GM04504 (cell line): Measurements from ENCODE around the gene DDX41.
"Not testable (repeated sequence)": the region's sequence is repeated elsewhere in the genome, so short reads cannot be mapped to it uniquely, and the experiment has no call there.

Experiments used
- DNase-seq: peaks from one replicate; pipeline ENCODE4 v3.0.0-alpha.2; 2012; ENCODE audit warnings: low read depth

Gene DDX41

DNA sequence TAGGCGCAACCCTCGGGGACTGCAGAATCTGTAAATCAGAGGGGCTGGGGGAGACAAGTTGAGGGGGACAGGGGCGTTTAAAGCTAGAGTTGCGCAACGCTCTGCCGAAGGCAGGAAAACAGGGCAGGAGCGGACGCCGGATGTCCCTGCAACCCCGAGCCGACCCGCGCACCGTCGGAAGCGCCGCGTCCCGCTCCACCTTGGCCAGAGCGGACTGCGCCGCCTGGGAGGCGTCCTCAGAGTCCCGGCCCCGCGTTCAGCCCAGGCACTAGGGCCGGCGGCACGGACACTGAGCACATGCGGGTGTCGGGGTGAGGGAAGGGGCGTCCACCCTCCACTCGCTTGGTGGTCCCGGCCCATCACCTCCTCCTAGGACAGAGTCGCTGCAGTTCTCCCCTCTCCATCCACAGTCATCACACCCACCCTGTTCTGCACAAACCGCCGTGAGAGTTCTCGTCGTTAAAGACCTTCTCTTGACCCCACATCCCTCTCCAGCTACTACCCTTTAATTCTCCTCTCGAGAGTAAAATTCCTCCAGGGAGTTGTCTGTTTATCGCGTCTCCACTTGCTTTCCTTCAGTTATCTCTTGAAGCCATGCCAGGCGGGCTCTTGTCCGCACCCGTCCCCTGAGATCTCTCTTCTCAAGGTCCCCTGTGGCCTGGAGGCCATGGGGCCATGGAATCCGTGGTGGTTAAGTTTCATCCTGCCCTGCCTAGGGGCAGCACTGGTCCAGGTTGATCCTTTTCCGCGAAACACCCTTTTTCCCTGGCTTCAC, 18.6 kb downstream of the DDX41 start:
- DNase-seq: no peak

DNA sequence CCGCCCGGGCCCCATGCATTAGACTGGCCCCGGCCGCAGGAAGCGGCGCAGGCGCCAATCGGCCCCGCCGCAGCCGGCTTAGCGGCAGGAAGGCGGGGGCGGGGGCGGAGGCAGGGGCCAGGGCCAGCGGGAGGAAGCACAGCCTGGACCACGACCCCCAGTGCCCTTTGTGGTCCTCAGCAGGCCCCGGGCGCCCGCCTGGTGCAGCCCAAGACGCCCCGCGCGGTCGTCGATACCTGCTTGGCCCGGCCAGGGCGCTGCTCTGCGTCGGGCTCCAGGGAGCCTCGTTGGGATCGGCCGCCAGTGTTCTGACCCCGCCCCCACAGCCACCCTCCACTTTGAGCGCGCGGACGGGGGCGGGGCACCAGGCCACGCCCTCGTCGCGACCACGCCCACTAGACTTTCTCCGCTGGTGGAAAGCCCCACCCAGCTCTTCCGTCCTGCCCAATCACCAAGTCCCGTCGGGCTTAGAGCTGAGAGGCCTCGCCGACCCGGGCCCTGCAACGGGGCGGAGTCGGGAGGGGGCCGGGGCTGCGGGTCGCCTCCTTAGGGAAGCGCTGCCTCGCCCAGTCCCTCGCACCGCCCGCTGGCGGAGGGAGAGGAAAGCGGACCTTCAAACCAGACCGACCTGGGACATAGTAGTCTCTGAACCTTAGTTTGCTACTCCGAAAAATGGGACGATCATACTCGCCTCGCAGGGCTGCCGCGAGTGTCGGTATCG, 19.3 kb downstream of the DDX41 start, which contains the start of gene PDLIM7:
Gene PDLIM7, minus strand, starts transcription at position 313 of the 721 bp plus-strand sequence. CDS start 1,092 bp downstream, outside the sequence.
- DNase-seq: peak; percentile 93

DNA sequence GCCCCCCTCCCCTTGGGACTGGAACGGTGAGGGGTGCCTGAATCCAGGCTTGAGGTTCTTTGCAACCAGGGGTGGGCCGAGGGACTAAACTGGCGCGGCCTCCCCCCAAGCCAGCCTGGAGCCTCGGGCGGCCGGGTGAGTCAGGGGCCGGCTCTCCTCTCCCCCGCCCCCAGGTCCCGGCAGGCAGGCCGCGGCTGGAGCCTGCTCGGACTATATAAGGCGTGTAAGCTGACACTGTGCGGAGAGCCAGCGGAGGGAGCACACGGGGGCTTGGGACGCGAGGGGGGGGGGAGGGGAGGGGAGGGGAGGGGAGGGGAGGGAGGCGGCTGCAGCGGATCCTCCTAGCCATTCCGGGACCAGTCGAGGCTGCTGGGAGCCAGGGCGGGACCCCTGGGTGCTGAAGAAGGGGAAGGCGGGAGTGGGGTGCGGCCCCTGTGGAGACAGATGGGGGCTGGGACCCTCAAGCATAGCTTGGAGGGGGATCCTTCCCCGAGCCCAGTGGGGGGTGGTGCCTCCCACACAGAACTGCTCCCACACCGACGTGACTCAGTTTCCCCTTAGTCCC, 20.0 kb downstream of the DDX41 start:
- peak; percentile 73 for DNase-seq

DNA sequence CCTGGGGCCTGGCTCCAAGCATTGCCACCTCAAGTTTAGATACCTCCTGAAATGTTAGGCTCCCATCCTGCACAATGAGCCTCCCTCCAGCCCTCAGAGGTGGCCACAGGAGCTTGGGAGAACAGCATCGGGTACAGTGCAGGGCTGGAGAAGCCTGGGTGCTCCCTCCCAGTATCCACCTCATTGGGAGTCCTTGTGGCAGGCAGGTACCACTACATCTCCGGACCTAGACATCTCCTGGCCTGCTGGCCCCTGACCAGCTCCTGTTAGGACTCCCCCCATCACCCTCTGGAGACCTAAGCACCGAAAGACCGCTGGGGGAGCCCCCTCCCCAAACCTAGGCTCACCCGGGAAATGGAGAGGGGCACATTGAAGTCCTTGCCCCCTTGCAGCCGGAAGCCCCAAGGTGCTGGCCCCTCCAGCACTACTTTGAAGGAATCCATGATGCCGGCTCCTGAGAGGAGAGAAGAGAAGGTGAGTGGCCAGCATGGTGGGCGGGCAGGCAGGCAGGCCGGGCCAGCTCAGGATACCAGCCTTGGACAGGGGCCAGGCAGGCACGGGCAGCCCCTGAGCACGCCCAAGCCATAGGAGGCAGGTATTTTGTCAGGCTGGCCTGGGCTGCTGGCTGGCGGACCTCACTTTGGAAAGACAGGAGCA, 20.6 kb downstream of the DDX41 start:
- no peak for DNase-seq

GRCh38 chr5:177495243-177496060, 21.3 kb downstream of the DDX41 start:
- no peak for DNase-seq

- DNase-seq: no peak
Observed at GRCh38 chr5:177494346-177495195, 22.2 kb downstream of the DDX41 start.

DNA sequence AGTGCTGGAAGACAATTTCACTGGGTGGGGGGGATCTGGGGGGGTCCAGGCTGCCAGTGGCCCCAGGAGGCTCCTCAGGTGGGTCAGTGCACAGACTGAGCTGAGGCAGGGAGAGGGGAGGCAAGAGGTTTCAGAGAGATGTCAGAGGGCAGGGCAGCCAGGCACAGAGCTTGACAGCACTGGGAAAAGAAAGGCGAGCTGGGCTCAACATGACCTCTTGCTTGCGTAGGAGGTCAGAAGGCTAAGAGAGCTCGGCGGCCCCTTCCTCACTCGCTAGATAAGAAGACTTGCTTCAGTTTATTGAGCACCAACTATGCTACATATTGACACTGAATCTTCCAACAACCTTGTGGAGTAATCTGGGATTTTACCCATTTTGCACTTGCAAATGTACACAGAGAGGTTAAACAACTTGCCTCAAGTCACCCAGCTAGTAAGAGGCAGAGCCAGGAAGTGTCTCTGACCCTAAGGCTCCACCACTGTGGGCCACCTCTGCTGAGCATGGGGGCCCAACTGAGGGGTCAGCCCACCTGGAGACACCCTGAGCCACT, 22.9 kb downstream of the DDX41 start:
- DNase-seq: no peak

DNA sequence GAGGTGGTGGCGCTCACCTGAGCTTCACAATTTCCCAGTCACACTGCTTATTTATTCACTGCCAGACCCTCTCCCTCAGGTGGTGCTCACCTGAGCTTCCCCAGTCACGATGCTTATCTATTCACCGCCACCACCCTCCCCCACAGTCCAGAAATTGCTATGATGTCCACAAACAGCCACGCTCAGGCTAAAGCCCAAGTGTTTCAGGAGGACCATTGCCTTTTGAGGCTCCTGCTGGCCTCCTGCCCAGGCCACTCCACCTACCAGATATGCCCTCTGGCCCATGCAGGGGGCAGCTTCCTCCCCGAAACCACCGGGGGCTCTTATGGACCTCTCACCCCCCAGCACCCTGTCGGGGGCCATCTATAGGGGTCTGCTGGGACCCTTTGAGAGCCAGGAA, 23.9 kb downstream of the DDX41 start:
- no peak for DNase-seq

DNA sequence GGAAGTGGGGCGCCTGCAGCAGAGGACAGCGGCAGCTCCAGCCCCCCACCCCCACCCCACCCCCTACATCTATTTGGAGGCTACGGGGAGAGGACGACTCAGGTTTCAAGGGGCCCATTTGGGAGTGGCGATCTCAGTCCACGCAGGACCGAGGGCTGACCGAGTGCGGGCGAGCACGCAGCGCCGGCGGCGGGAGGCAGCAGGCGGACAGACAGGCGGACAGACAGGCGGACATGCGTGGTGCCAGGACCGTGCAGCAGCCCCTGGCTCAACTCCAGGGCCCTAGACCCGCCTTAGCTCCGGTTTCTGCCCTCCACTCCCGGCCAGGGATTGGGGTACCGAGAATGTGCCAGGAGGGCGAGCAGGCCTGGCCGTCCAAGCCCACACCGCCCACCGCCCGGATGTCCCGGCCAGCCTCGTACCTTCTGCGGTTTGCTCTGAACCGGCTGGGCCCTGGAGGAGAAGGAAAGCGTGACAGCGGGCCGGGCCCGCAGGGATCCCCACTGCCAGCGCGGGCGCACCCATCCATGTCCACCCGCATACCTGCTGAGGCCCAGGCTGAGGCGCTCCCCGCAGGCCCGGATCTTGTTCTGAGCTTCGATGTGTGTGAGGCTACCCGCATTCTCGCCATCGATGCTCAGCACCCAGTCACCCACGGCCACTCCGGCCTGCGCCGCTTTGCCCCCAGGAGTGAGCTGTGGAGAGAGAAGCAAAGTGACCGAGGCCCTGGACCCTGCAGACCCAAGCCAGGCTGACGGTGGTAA, 24.6 kb downstream of the DDX41 start:
- DNase-seq: no peak

GRCh38 chr5:177491429-177491945, 25.3 kb downstream of the DDX41 start:
- no peak for DNase-seq

DNA sequence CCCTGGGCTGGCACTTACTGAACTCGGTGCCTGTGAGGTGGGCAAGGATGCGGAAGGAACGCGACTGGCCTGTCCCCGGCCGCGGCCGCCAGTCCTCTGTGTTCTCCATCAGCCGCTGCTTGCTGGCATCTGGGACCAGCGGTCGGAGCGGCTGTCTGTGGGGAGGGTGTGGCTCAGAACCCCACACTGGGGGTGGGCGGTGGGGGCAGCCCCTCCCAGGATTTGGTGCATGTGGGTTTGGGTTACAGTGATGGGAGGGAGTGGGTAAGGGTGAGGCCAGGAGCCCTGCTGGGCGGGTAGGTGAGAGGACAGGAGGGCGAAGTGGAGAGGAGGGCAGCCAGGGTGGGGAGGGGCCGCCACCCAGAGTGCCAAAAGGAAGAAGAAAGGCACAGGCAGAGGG, 25.8 kb downstream of the DDX41 start:
- no peak for DNase-seq

DNA sequence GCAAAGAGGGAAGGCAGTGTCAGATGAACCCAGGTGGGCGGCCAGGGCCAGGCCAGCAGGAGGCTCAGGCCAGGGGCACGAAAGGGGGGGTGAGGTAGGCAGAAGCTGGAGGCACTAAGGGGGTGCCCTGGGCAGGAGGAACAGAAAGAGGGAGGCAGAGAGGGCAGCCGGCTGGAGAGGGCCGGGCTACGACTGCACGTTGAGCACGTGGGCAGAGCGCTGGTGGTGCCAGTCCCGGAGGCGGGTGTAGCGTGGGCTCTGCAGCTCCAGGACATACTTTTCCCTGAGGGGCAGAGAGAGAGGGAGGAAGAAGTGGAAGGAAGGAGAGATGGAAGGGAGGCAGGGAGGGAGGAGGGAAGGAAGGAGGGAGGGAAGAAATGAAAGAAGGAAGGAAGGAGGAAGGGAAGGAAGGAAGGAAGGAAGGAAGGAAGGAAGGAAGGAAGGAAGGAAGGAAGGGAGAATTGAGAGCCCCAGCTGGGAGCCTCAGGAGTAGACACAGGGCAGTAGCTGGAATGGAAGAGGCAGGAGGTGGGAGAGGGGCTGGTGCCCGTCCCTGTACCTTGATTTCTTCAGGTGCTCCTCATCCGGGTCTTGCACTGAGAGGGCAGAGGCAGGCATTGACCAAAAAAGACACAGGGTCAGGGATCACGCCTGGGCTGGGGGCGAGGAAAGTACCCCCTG, 26.3 kb downstream of the DDX41 start:
- no peak for DNase-seq

DNA sequence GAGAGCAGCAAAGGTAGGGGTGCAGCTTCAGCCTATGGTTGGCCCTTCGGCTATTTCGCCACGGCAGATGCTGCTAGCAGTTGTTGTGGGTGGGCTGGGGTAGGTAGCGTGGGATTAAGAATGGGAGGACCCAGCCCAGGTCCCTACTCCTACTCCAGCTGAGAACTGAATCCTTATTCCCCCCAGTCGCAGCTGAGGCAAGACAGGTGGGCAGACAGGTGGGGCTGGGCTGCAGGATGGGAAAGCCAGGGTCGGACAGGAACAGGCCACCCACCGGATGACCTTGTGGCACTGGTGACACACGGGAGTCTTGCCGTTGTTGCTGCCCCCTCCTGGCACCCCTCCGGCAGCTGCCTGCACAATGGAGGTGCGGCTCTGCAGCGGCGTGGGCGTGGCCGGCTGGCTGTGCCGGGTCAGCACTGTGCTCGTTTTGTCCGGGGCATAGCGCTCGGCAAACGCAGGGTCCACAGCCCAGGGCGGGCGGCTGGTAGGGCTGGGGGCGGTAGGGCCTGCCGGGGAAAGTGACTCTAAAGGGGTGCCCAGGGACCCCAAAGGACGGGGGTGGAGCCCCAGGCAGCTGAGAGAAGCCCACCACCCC, 27.5 kb downstream of the DDX41 start:
- DNase-seq: no peak

DNA sequence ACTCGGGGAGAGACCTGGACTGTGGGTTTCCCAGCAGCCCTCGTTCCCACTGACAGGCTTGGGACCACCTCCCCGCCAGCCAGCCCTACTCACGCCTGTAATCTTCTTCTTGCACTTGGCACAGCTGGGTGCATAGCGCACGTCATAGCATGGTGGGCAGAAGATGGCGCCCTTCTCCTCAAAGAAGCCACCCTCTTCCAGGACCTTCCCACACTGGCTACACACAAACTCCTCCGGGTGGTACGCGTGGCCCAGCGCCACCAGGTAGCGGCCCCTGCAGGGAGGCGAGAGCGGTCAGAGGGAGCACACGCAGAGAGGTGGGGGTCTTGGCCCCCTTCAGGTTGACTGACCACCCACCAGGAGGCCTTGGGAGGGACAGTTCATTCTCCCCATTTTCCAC, 28.8 kb downstream of the DDX41 start:
- no peak for DNase-seq

DNA sequence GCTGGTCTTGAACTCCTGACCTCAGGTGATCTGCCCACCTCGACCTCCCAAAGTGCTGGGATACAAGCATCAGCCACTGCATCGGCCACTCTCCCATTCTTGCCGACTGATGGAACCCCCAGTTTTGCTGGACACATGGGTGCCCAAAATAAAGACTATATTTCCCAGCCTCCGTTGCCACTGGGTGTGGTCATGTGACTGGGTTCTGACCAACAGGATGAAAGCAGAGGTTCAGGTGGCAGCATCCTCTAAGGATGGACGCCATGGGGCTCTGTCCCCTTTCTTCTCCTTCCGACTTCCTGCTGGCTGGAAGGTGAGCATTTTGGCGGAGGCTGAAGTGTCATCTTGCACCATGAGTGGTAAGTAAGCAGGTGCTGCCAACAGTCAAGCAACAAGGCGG, 29.6 kb downstream of the DDX41 start:
- DNase-seq: no peak

DNA sequence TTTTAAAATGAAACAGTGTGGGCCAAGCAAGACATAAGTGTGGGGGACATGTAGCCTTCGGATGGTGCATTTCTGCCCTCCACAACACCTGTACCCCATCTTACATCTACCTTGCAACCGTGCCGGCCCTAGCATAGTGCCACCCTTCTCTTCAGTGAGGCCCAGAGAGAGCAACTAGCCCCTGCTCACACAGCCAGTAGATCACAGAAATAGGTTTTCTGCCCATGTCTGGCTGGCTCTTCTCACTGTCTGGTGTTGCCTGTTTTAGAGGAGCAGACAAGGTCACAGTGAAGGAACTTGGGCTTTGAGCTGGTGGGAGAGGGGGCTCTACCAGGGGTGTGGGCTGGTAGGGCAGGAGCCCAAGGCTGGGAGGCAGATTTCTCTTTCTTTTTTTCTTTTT, 30.5 kb downstream of the DDX41 start:
- DNase-seq: no peak

DNA sequence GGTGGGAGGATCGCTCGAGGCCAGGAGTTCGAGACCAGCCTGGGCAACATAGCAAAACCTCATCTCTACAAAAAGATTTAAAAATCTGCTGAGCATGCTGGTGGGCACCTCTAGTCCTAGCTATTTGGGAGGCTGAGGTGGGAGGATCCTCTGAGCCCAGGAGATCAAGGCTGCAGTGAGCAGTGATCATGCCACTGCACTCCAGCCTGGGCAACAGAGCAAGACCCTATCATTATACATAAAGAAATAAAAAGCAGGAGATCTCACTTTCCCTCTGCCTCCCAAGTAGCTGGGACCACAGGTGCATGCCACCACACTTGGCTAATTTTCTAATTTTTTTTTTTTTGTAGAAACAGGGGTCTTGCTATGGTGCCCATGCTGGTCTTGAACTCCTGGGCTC, 31.0 kb downstream of the DDX41 start:
- not testable (repeated sequence) for DNase-seq

GRCh38 chr5:177484902-177485549, 31.7 kb downstream of the DDX41 start:
- no peak for DNase-seq
